H1 (cell line): ENCODE measurements around the gene ARL2BP. TPM values are rescaled to one million over a fixed set of nuclear protein-coding genes. Genes with fewer than 3 reads are reported as not detected.

Source experiments
- CTCF ChIA-PET: fragments of 300-600 bp; sonication (Branson Sonifier 250); formaldehyde crosslinking; loops from one replicate; lab custom pipeline; 2021; ENCODE audit not compliant: partially characterized antibody; lab: Charles Lee
- POLR2A ChIA-PET: fragments of 300-600 bp; sonication (Branson Sonifier 250); formaldehyde crosslinking; loops from one replicate; lab custom pipeline; 2021; ENCODE audit warnings: inconsistent platforms; ENCODE audit not compliant: partially characterized antibody; lab: Charles Lee
- DNase-seq, 2 experiments: peaks; one replicate each; pipeline versions ENCODE4 v3.0.0 to v3.0.0-alpha.2; 2010 to 2022; ENCODE audit warnings: low spot score in 2 of 2, low read depth in 1 of 2, mixed read lengths in 1 of 2
- FAIRE-seq: peaks from 2 replicates; lab custom pipeline; 2011; peaks lifted over from hg19 to GRCh38; lab: Jason Lieb, UNC
- H2AFZ ChIP-seq: 2 replicates; pipeline ENCODE4 v1.8.1; 2012; ENCODE audit warnings: low read length, inconsistent platforms
- H2AK5ac ChIP-seq: 2 replicates; pipeline ENCODE4 v1.6.1; 2013; ENCODE audit warnings: low read depth, low read length
- H2BK120ac ChIP-seq: replicated peaks from 2 replicates; pipeline ENCODE3; 2013; ENCODE audit warnings: low read depth, low read length, inconsistent platforms
- H2BK12ac ChIP-seq: 2 replicates; pipeline ENCODE4 v1.6.1; 2013; ENCODE audit warnings: low read depth, low read length
- H2BK15ac ChIP-seq: 2 replicates; pipeline ENCODE4 v1.6.1; 2013; ENCODE audit warnings: low read length
- H2BK20ac ChIP-seq: 2 replicates; pipeline ENCODE4 v1.6.1; 2013; ENCODE audit warnings: low read length
- H2BK5ac ChIP-seq: 2 replicates; pipeline ENCODE4 v1.6.1; 2013; ENCODE audit warnings: low read depth, low read length
- H3K14ac ChIP-seq: 2 replicates; pipeline ENCODE4 v1.6.1; 2013; ENCODE audit warnings: inconsistent platforms; ENCODE audit not compliant: insufficient read length
- H3K18ac ChIP-seq: 2 replicates; pipeline ENCODE4 v1.6.1; 2013; ENCODE audit warnings: low read length; ENCODE audit errors: extremely low read depth
- H3K23ac ChIP-seq: 2 replicates; pipeline ENCODE4 v1.6.1; 2013; ENCODE audit warnings: inconsistent platforms; ENCODE audit not compliant: insufficient read length
- H3K23me2 ChIP-seq: 2 replicates; pipeline ENCODE4 v1.6.1; 2013; ENCODE audit warnings: low read depth, low read length
- H3K27ac ChIP-seq: 2 replicates; pipeline ENCODE4 v1.6.1; 2011; ENCODE audit warnings: low read depth, low read length, inconsistent platforms
- H3K27me3 ChIP-seq, 4 experiments: replicated peaks in 1 of 4; 1 replicate in 1 of 4; 2 replicates in 3 of 4; pipeline versions ENCODE4 v1.6.1 to v1.8.1; 2011 to 2013; ENCODE audit warnings: low read length in 3 of 4, mild to moderate bottlenecking in 3 of 4, inconsistent platforms in 2 of 4, mixed read lengths in 2 of 4, moderate library complexity in 1 of 4; ENCODE audit not compliant: control insufficient read depth in 3 of 4, insufficient read depth in 3 of 4; ENCODE audit errors: extremely low read depth in 1 of 4
- H3K36me3 ChIP-seq, 4 experiments: 2 replicates each; pipeline versions ENCODE4 v1.6.1 to v1.8.1; 2011 to 2013; ENCODE audit warnings: mild to moderate bottlenecking in 4 of 4, low read length in 3 of 4, moderate library complexity in 2 of 4, control low read depth in 1 of 4, inconsistent platforms in 1 of 4; ENCODE audit not compliant: insufficient read depth in 4 of 4, control insufficient read depth in 2 of 4
- H3K4ac ChIP-seq: replicated peaks from 2 replicates; pipeline ENCODE3; 2013; ENCODE audit warnings: low read length, low read depth, mixed read lengths, inconsistent platforms; ENCODE audit not compliant: insufficient read length
- H3K4me1 ChIP-seq, 4 experiments: replicated peaks in 1 of 4; 1 replicate in 1 of 4; 2 replicates in 3 of 4; pipeline versions ENCODE4 v1.6.1 to v1.8.1; 2011 to 2013; ENCODE audit warnings: low read length in 3 of 4, inconsistent platforms in 2 of 4, mixed read lengths in 1 of 4; ENCODE audit not compliant: insufficient read depth in 4 of 4, control insufficient read depth in 3 of 4
- H3K4me2 ChIP-seq, 2 experiments: 2 replicates each; pipeline versions ENCODE4 v1.6.1 to v1.8.1; 2011 to 2013; ENCODE audit warnings: low read depth in 2 of 2, low read length in 2 of 2, control low read depth in 1 of 2, inconsistent platforms in 1 of 2, mild to moderate bottlenecking in 1 of 2; ENCODE audit not compliant: insufficient read depth in 1 of 2
- H3K4me3 ChIP-seq, 4 experiments: fragments of 200-600, 300-600 bp in 1 of 4; sonication (generic), shearing (Covaris generic), sonication (Bioruptor Twin) in 1 of 4; 2 replicates each; pipeline versions ENCODE4 v1.5.1 to v1.8.1; 2011 to 2016; ENCODE audit warnings: low read length in 4 of 4, low read depth in 3 of 4, control low read depth in 2 of 4, inconsistent platforms in 2 of 4, mild to moderate bottlenecking in 2 of 4, mixed read lengths in 1 of 4, moderate library complexity in 1 of 4; ENCODE audit not compliant: insufficient read depth in 2 of 4; ENCODE audit errors: extremely low read depth in 1 of 4
- H3K56ac ChIP-seq: replicated peaks from 2 replicates; pipeline ENCODE3; 2013; ENCODE audit warnings: low read depth, mild to moderate bottlenecking, mixed read lengths, low read length, inconsistent platforms; ENCODE audit not compliant: insufficient read length
- H3K79me1 ChIP-seq: 2 replicates; pipeline ENCODE4 v1.6.1; 2013; ENCODE audit warnings: low read depth, low read length, control low read depth
- H3K79me2 ChIP-seq, 2 experiments: 2 replicates each; pipeline versions ENCODE4 v1.6.1 to v1.8.1; 2012 to 2013; ENCODE audit warnings: low read length in 2 of 2, mild to moderate bottlenecking in 2 of 2, inconsistent platforms in 1 of 2; ENCODE audit not compliant: insufficient read depth in 2 of 2, control insufficient read depth in 1 of 2
- H3K9ac ChIP-seq, 4 experiments: replicated peaks in 1 of 4; 1 replicate in 1 of 4; 2 replicates in 3 of 4; pipeline versions ENCODE4 v1.6.1 to v1.8.1; 2011 to 2013; ENCODE audit warnings: low read depth in 3 of 4, low read length in 3 of 4, control low read depth in 2 of 4, mild to moderate bottlenecking in 2 of 4, moderate library complexity in 2 of 4, inconsistent platforms in 1 of 4; ENCODE audit errors: extremely low read depth in 1 of 4
- H3K9me3 ChIP-seq, 2 experiments: 2 replicates each; pipeline versions ENCODE4 v1.6.1 to v1.8.1; 2012 to 2013; ENCODE audit warnings: mild to moderate bottlenecking in 2 of 2, moderate library complexity in 2 of 2, control low read depth in 1 of 2, inconsistent platforms in 1 of 2, low read depth in 1 of 2, low read length in 1 of 2, mixed read lengths in 1 of 2; ENCODE audit not compliant: insufficient read depth in 2 of 2
- H4K20me1 ChIP-seq, 2 experiments: replicated peaks in 1 of 2; 2 replicates each; pipeline versions ENCODE3 to v1.8.1; 2011 to 2013; ENCODE audit warnings: inconsistent platforms in 2 of 2, low read length in 2 of 2, mild to moderate bottlenecking in 1 of 2; ENCODE audit not compliant: insufficient read depth in 2 of 2, control insufficient read depth in 1 of 2
- H4K5ac ChIP-seq: 2 replicates; pipeline ENCODE4 v1.6.1; 2013; ENCODE audit warnings: low read length, low read depth, mixed read lengths, inconsistent platforms; ENCODE audit not compliant: insufficient read length
- H4K8ac ChIP-seq: 2 replicates; pipeline ENCODE4 v1.8.0; 2013; ENCODE audit warnings: mild to moderate bottlenecking, moderate library complexity, low read length, inconsistent platforms; ENCODE audit not compliant: insufficient read depth; ENCODE audit errors: extremely low read depth
- H4K91ac ChIP-seq: replicated peaks from 2 replicates; pipeline ENCODE3; 2013; ENCODE audit warnings: low read length, mixed read lengths, inconsistent platforms; ENCODE audit not compliant: insufficient read length
- WGBS, 2 experiments: shearing (Covaris generic) in 1 of 2; methylation state at CpG; one replicate each; pipeline versions ENCODE4 v1.1.6 to v1.1.7; 2013 to 2015; ENCODE audit warnings: low lambda C conversion rate in 2 of 2, mixed read lengths in 2 of 2, inconsistent platforms in 1 of 2, low coverage in 1 of 2, missing lambda C conversion rate in 1 of 2; ENCODE audit not compliant: insufficient replicate concordance in 2 of 2, insufficient coverage in 1 of 2, insufficient read length in 1 of 2; ENCODE audit errors: extremely low coverage in 1 of 2, missing lambda C conversion rate in 1 of 2; 5-methylcytosine and 5-hydroxymethylcytosine counted together
- polyA plus RNA-seq, 7 experiments: library from polyadenylated mRNA; depleted of rRNA in 3 of 7; stranded (reverse) in 5 of 7; unstranded in 2 of 7; fragments of >200 nt in 5 of 7; fragments of 200-250 nt in 2 of 7; gene quantifications; 1 replicate in 5 of 7; 2 replicates in 1 of 7; 4 replicates in 1 of 7; pipeline versions ENCODE4 v1.2.1 to v1.2.3, GENCODE V29; 2011 to 2013; ENCODE audit warnings: missing spikeins in 2 of 7, mixed read lengths in 2 of 7
- total RNA-seq: library from RNA; stranded (reverse); fragmentation: NEBNext Ultra II Directional; extraction: Animal tissue kit (Norgen Biotek cat#: 25700); gene quantifications from 2 replicates; pipeline ENCODE4 v1.2.1, GENCODE V29; 2021

The ARL2BP gene
- total and polyA plus RNA-seq, 2 of the 8 experiments (the other 6 are each of a cell fraction or from before 2014, with no cell fraction given): 13.6 to 18.3 TPM

DNA sequence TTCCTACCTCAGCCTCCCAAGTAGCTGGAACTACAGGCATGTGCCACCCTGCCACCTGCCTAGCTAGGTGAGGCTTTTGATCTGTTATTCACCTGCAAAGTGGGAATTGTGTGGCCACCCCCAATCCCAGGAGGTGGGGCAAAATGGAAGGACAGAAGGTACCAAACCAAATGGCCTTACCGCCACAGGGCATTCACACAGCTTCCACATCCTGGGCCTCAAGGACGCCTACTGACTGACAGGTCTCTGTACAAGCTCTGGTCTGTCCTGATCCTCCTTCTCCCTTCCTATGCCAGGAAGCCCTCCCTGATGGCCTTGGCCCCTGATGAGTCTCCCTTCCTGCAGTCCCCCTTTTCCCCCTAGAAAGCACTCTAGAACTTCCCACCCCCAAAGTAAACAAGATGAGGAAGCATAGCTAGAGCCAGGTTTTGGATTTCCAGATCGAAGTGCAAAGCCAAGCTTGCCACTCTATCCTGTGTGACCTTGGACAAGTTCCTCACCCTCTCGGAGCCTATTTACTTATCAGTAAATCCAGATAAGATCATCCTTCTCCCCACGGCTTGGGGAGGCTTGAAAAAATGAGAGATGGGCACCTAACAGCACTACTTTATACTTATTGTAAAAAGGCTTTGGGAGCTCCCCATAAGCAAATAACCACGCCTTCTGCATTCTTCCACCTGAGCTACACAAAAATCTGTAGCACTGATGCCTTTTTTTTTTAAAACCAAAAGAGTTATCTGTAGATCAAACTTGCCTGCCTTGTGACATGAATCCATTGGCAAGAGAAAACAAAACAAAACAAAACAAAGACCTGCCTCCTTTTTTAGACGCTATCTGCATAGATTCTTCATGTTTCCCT, 35.0 kb downstream of the ARL2BP start:
- Histone ChIP-seq H3K4me3 (no peak overlapping the region), H2BK5ac (no peak overlapping the region), H3K23me2 (peaks cover 7% of the 10 kb centered on the region), H3K18ac (no peak overlapping the region), H2AFZ (no peak overlapping the region), H3K14ac (no peak overlapping the region), H3K4ac (no peak overlapping the region), H3K9me3 (no peaks in the 10 kb centered on the region), H3K36me3 (no peaks in the 10 kb centered on the region; a peak in 2 of 8 replicates), H4K91ac (no peak overlapping the region), H4K20me1 (no peaks in the 10 kb centered on the region), H2BK20ac (no peak overlapping the region), H2BK15ac (no peak overlapping the region), H4K5ac (no peak overlapping the region), H3K79me1 (no peaks in the 10 kb centered on the region), H3K56ac (no peak overlapping the region), H3K23ac (no peak overlapping the region), H3K79me2 (no peaks in the 10 kb centered on the region), H3K4me1 (peaks cover 0 to 8% (median 4%) of the 10 kb centered on the region in 4 experiments; a peak in 5 of 7 replicates), H4K8ac (no peak overlapping the region), H3K27ac (no peak overlapping the region), H2BK12ac (no peak overlapping the region), H2BK120ac (no peak overlapping the region), H3K27me3 (peaks cover 9 to 24% (median 22%) of the 10 kb centered on the region in 4 experiments; a peak in 6 of 7 replicates), H2AK5ac (no peak overlapping the region), H3K4me2 (no peak overlapping the region), H3K9ac (no peak overlapping the region)
- CTCF ChIA-PET: interaction anchor here (1.2 to 1.4 kb wide), 2 partner anchors 8 to 196 kb away, joined by 4 read pairs; no protein-coding TSS in a partner anchor
- POLR2A ChIA-PET: interaction anchor here (1.0 kb wide), 1 partner anchor 35 kb away, joined by 4 read pairs; the partner anchor contains the start of gene ARL2BP
- 79% methylated on average over 7 of the region's 7 CpGs; no CpG with 5 or more reads in 1 of the 2 experiments for WGBS, 2 experiments
- no peak for DNase-seq
- no peak for FAIRE-seq
